H1 (cell line): ENCODE results near the gene LRRC15. TPM values are rescaled to one million over a fixed set of nuclear protein-coding genes. Genes with fewer than 3 reads are reported as not detected.

Experiments used
- CREB1 ChIP-seq: IDR thresholded peaks from 2 replicates; pipeline ENCODE4 v1.6.1; 2012; ENCODE audit warnings: inconsistent platforms
- EP300 ChIP-seq, 2 experiments: IDR thresholded peaks; 1 replicate in 1 of 2; 2 replicates in 1 of 2; pipeline ENCODE4 v1.6.1; 2011 to 2012; ENCODE audit warnings: low read depth in 2 of 2, low read length in 2 of 2, mild to moderate bottlenecking in 2 of 2, borderline replicate concordance in 1 of 2, inconsistent platforms in 1 of 2, moderate library complexity in 1 of 2
- POLR2A ChIP-seq, 2 experiments: IDR thresholded peaks; 1 replicate in 1 of 2; 2 replicates in 1 of 2; pipeline ENCODE4 v1.6.1; 2011; ENCODE audit warnings: low read depth in 2 of 2, low read length in 2 of 2, mild to moderate bottlenecking in 2 of 2; ENCODE audit errors: control extremely low read depth in 1 of 2
- SIRT6 ChIP-seq: IDR thresholded peaks from one replicate; pipeline ENCODE4 v1.7.1; 2012; ENCODE audit warnings: low read length, inconsistent platforms
- SIX5 ChIP-seq: IDR thresholded peaks from 2 replicates; pipeline ENCODE4 v1.6.1; 2011; ENCODE audit warnings: mild to moderate bottlenecking, low read depth, low read length
- SP1 ChIP-seq: IDR thresholded peaks from 2 replicates; pipeline ENCODE4 v1.6.1; 2011; ENCODE audit warnings: low read depth, low read length
- polyA plus RNA-seq, 7 experiments: library from polyadenylated mRNA; depleted of rRNA in 3 of 7; stranded (reverse) in 5 of 7; unstranded in 2 of 7; fragments of >200 nt in 5 of 7; fragments of 200-250 nt in 2 of 7; gene quantifications; 1 replicate in 5 of 7; 2 replicates in 1 of 7; 4 replicates in 1 of 7; pipeline versions ENCODE4 v1.2.1 to v1.2.3, GENCODE V29; 2011 to 2013; ENCODE audit warnings: missing spikeins in 2 of 7, mixed read lengths in 2 of 7
- total RNA-seq: library from RNA; stranded (reverse); fragmentation: NEBNext Ultra II Directional; extraction: Animal tissue kit (Norgen Biotek cat#: 25700); gene quantifications from 2 replicates; pipeline ENCODE4 v1.2.1, GENCODE V29; 2021
- TF ChIP-seq, protein P1 (sequence below): IDR thresholded peaks from 2 replicates; pipeline ENCODE4 v1.6.1; 2012; ENCODE audit warnings: inconsistent platforms

LRRC15 gene
- total and polyA plus RNA-seq, 2 of the 8 experiments (the other 6 are each of a cell fraction or from before 2014, with no cell fraction given): 0.15 to 0.37 TPM

DNA sequence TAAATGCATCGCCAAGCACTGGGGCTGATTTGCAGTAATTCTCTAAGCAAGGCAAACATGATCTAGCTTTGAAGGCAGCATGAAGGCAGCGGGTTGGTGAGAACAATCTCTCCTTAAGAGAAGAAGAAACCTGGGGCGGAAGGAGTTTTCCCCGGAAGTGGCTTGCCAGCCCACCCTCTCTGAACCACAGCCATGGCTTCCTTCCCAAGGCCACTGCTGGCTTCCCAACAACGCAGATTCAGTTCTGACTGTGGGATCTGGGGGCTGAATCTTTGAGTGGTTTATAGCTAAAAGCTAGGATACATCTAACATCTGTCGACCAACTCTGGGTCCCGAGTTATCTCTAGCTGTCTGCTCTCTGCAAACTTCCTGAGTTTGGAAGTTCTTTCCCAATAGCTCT is 14.2 kb downstream of the LRRC15 start (continued):
- TF ChIP-seq SIX5 (no peak), EP300 (IDR thresholded peaks at IDR 0.05; ENCODE audit: borderline replicate concordance in 1 of 2, low read depth in 2 of 2, low read length in 2 of 2) (no peak), SIRT6 (no peak), POLR2A (IDR thresholded peaks at IDR 0.05; ENCODE audit: control extremely low read depth in 1 of 2, low read depth in 2 of 2, low read length in 2 of 2) (no peak), CREB1 (no peak), SP1 (no peak)
- TF ChIP-seq, protein P1, sequence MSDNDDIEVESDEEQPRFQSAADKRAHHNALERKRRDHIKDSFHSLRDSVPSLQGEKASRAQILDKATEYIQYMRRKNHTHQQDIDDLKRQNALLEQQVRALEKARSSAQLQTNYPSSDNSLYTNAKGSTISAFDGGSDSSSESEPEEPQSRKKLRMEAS: no peak
